Testis (tissue), 3 donors: Measurements from ENCODE around the gene RERE. TPM values are rescaled to one million over a fixed set of nuclear protein-coding genes. Genes with fewer than 3 reads are reported as not detected.

Experiments used
- DNase-seq: peaks from one replicate; pipeline ENCODE4 v3.0.0-alpha.2; 2019
- H3K27ac ChIP-seq, 2 donors: fragments of 200-600 bp; sonication (generic); one replicate each; pipeline ENCODE4 v1.5.1; 2019
- H3K27me3 ChIP-seq: fragments of 200-600 bp; sonication (generic); one replicate; pipeline ENCODE4 v1.5.1; 2019
- H3K36me3 ChIP-seq: fragments of 200-600 bp; sonication (generic); one replicate; pipeline ENCODE4 v1.5.1; 2017; ENCODE audit warnings: low read depth; ENCODE audit errors: missing control alignments
- H3K4me1 ChIP-seq: fragments of 200-600 bp; sonication (generic); one replicate; pipeline ENCODE4 v1.5.1; 2019
- H3K4me3 ChIP-seq, 2 donors: fragments of 200-600 bp; sonication (generic); one replicate each; pipeline ENCODE4 v1.5.1; 2017 to 2019
- H3K9me3 ChIP-seq: fragments of 200-600 bp; sonication (generic); one replicate; pipeline ENCODE4 v1.5.1; 2017
- CTCF ChIP-seq, 3 experiments: fragments of 450-650 bp in 2 of 3; fragments of 200-600 bp in 1 of 3; sonication (generic) in 1 of 3; IDR thresholded peaks; one replicate each; pipeline ENCODE4 v1.5.1; 2016 to 2019; ENCODE audit warnings: antibody characterized with exemption in 3 of 3, mild to moderate bottlenecking in 2 of 3, moderate library complexity in 1 of 3
- POLR2A ChIP-seq: fragments of 450-650 bp; IDR thresholded peaks from one replicate; pipeline ENCODE4 v1.6.1; 2017; ENCODE audit warnings: antibody characterized with exemption, mild to moderate bottlenecking, moderate library complexity
- WGBS, 2 donors: methylation state at CpG; one replicate each; pipeline ENCODE4 v1.1.5; 2018; 5-methylcytosine and 5-hydroxymethylcytosine counted together
- intact Hi-C: fragments of 100-400 bp; cut with DNase I; formaldehyde crosslinking; loops from one replicate; pipeline ENCODE4 v1.15.1; 2023; ENCODE audit warnings: low total_unique reads
- polyA plus RNA-seq: library from polyadenylated mRNA; stranded (reverse); fragments of 350-450 nt; fragmentation: Illumina TruSeq; extraction: RNeasy Lipid Tissue Mini Kit (QIAGEN cat#74804); gene quantifications from one replicate; pipeline ENCODE4 v1.2.3, GENCODE V29; 2014; ENCODE audit warnings: low read depth, low replicate concordance; ENCODE audit not compliant: insufficient read depth
- total RNA-seq, 2 donors: library from RNA; depleted of rRNA; stranded (reverse); fragments of >200 nt; gene quantifications; one replicate each; pipeline ENCODE4 v1.2.3, GENCODE V29; 2016

Gene RERE
- total and polyA plus RNA-seq, 3 donors from 2014 or later: 90.8 to 229 (median 203) TPM

GRCh38 chr1:8863794-8864233 is 46.4 kb upstream of the RERE start:
- Histone ChIP-seq H3K9me3 (no peaks in the 10 kb centered on the region), H3K27me3 (no peaks in the 10 kb centered on the region), H3K36me3 (no peaks in the 10 kb centered on the region), H3K27ac (no peak overlapping the region), H3K4me1 (no peaks in the 10 kb centered on the region), H3K4me3 (no peak overlapping the region)
- TF ChIP-seq POLR2A (no peak), CTCF (IDR thresholded peaks at IDR 0.05) (no peak)
- intact Hi-C loops: loop anchor here (5.0 kb wide), 1 partner anchor 123 kb away; no protein-coding TSS in a partner anchor
- WGBS, 2 donors: 91 to 94% methylated on average over 13 of the region's 13 CpGs
- no peak for DNase-seq

GRCh38 chr1:8863138-8863537 is 45.7 kb upstream of the RERE start:
- TF ChIP-seq CTCF (IDR thresholded peaks at IDR 0.05) (no peak), POLR2A (no peak)
- Histone ChIP-seq H3K4me1 (no peaks in the 10 kb centered on the region), H3K27me3 (no peaks in the 10 kb centered on the region), H3K4me3 (no peak overlapping the region), H3K36me3 (no peaks in the 10 kb centered on the region), H3K9me3 (no peaks in the 10 kb centered on the region), H3K27ac (no peak overlapping the region)
- intact Hi-C loops: loop anchor here (5.0 kb wide), 1 partner anchor 124 kb away; no protein-coding TSS in a partner anchor
- WGBS, 2 donors: 85 to 91% methylated on average over 7 of the region's 7 CpGs
- no peak for DNase-seq

GRCh38 chr1:8862528-8862927 is 45.1 kb upstream of the RERE start:
- Histone ChIP-seq H3K4me1 (peaks cover 3% of the 10 kb centered on the region), H3K36me3 (no peaks in the 10 kb centered on the region), H3K27ac (no peak overlapping the region), H3K27me3 (no peaks in the 10 kb centered on the region), H3K4me3 (no peak overlapping the region), H3K9me3 (no peaks in the 10 kb centered on the region)
- TF ChIP-seq CTCF (IDR thresholded peaks at IDR 0.05): peak in 2 of 3 experiments; percentile 28 to 35
- TF ChIP-seq POLR2A: no peak
- intact Hi-C loops: loop anchor here (5.0 kb wide), 1 partner anchor 125 kb away; no protein-coding TSS in a partner anchor
- 60 to 78% methylated on average over 1 to 4 of the region's 4 CpGs for WGBS, 2 donors
- DNase-seq: no peak

- Histone ChIP-seq H3K9me3 (no peaks in the 10 kb centered on the region), H3K4me3 (no peak overlapping the region), H3K27ac (no peak overlapping the region), H3K4me1 (peaks cover 9% of the 10 kb centered on the region), H3K27me3 (no peaks in the 10 kb centered on the region), H3K36me3 (no peaks in the 10 kb centered on the region)
- DNase-seq: no peak
- intact Hi-C loops: loop anchor here (5.0 kb wide), 1 partner anchor 126 kb away; no protein-coding TSS in a partner anchor
- WGBS, 2 donors: 88 to 89% methylated on average over 18 to 21 of the region's 21 CpGs
- TF ChIP-seq CTCF (IDR thresholded peaks at IDR 0.05) (no peak), POLR2A (no peak)
These were observed 43.5 kb upstream of the RERE start for GRCh38 chr1:8860738-8861516.
